Caco-2 (cell line): Measurements from ENCODE around the gene TRAF3. TPM values are rescaled to one million over a fixed set of nuclear protein-coding genes. Genes with fewer than 3 reads are reported as not detected.

Experiments
- BruUV-seq: library from RNA; stranded (reverse); fragments of 400-500 nt; replicated peaks from 2 replicates; lab custom pipeline; 2021; lab: Mats Ljungman, UMichigan
- CTCF ChIA-PET: fragments of 300-600 bp; sonication (Branson Sonifier 250); formaldehyde crosslinking; loops from one replicate; lab custom pipeline; 2022; ENCODE audit warnings: antibody characterized with exemption; lab: Charles Lee
- POLR2A ChIA-PET: fragments of 300-600 bp; sonication (Branson Sonifier 250); formaldehyde crosslinking; loops from one replicate; lab custom pipeline; 2022; ENCODE audit warnings: antibody characterized with exemption; lab: Charles Lee
- DNase-seq, 2 experiments: peaks; one replicate each; pipeline versions ENCODE4 v3.0.0 to v3.0.0-alpha.2; 2020 to 2022
- H3K27me3 ChIP-seq: replicated peaks from 2 replicates; pipeline ENCODE4 v1.6.0; 2011; ENCODE audit warnings: low read length; ENCODE audit not compliant: control insufficient read depth, insufficient read depth
- H3K36me3 ChIP-seq: 2 replicates; pipeline ENCODE4 v1.5.1; 2011; ENCODE audit warnings: low read length; ENCODE audit not compliant: control insufficient read depth, insufficient read depth
- H3K4me1 ChIP-seq: fragments of 250-450 bp; sonication (Bioruptor Pico); 2 replicates; pipeline ENCODE4 v1.5.1; 2020; ENCODE audit warnings: mild to moderate bottlenecking
- H3K4me3 ChIP-seq: 2 replicates; pipeline ENCODE4 v1.5.1; 2011; ENCODE audit warnings: low read depth, mild to moderate bottlenecking, control low read depth, low read length
- H3K9me3 ChIP-seq: fragments of 250-450 bp; sonication (Bioruptor Pico); 2 replicates; pipeline ENCODE4 v1.5.1; 2020; ENCODE audit warnings: mild to moderate bottlenecking, moderate library complexity
- H3K27ac Mint-ChIP-seq: one replicate; pipeline ENCODE4 v1.8.0; 2022; ENCODE audit warnings: mixed read lengths; ENCODE audit not compliant: unreplicated experiment
- H3K27me3 Mint-ChIP-seq: one replicate; pipeline ENCODE4 v1.8.0; 2022; ENCODE audit warnings: mixed read lengths; ENCODE audit not compliant: insufficient read depth, unreplicated experiment
- H3K36me3 Mint-ChIP-seq: one replicate; pipeline ENCODE4 v1.8.0; 2022; ENCODE audit warnings: mild to moderate bottlenecking, mixed read lengths; ENCODE audit not compliant: insufficient read depth, unreplicated experiment
- H3K4me1 Mint-ChIP-seq: one replicate; pipeline ENCODE4 v1.8.0; 2022; ENCODE audit warnings: low read depth, mixed read lengths; ENCODE audit not compliant: unreplicated experiment
- H3K4me3 Mint-ChIP-seq: one replicate; pipeline ENCODE4 v1.8.0; 2022; ENCODE audit warnings: mild to moderate bottlenecking, moderate library complexity, mixed read lengths; ENCODE audit not compliant: unreplicated experiment
- H3K9me3 Mint-ChIP-seq: one replicate; pipeline ENCODE4 v1.8.0; 2022; ENCODE audit warnings: mixed read lengths; ENCODE audit not compliant: unreplicated experiment
- intact Hi-C: fragments of 100-400 bp; cut with micrococcal nuclease; formaldehyde crosslinking; loops from one replicate; pipeline ENCODE4 v1.10.0; 2022; ENCODE audit not compliant: unreplicated experiment
- total RNA-seq: library from RNA; stranded (reverse); gene quantifications from 2 replicates; pipeline ENCODE4 v1.2.3, GENCODE V29; 2022
- TF ChIP-seq, protein P1 (sequence below), 2 experiments: fragments of 200-600 bp in 1 of 2; IDR thresholded peaks; 1 replicate in 1 of 2; 2 replicates in 1 of 2; pipeline versions ENCODE4 v1.5.1 to v1.8.0; 2011 to 2022; ENCODE audit warnings: antibody characterized with exemption in 1 of 2, control low read depth in 1 of 2, inconsistent platforms in 1 of 2, low read depth in 1 of 2, low read length in 1 of 2, mild to moderate bottlenecking in 1 of 2, moderate library complexity in 1 of 2; ENCODE audit not compliant: insufficient read depth in 1 of 2, severe bottlenecking in 1 of 2, unreplicated experiment in 1 of 2

Gene TRAF3
- total RNA-seq, 1 experiment from 2014 or later: 16.6 TPM

DNA sequence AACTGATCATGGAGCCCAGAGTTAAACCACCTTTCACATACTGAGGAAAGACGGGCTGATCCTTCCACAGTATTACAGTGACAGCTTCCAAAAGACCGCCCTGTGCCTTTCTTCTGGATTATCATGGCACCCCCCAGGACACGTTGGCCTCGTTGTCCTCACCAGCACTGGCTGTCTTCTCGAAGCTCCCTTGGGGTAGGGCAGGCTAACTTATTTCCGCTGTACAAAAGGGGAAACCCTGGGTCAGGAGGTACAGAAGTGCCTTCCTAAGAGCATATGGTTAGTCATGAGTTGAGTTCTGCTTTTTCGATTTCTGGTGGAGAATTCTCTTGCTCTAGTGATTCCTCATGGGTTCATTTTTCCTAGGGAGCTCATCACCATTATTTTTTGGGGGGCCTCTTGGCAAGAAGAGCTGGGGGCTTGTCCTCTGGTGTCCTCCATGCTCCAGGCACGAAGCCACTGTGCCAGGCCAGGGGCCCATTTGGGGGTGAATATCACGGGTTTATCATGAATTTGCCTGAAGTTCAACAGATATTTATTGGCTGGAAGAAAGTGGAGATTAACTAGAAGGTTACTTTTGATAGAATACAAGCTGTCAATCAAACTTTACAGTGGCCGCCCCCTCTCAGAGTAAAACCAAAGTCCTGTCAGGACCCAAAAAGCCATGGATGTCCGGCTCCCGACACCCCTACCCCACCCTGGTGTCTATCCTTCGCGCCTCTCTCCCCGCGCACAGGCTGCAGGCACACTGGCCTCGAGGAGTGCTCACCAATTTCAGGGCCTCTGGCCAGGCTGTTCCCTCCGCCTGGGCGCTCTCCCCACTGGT is 8.8 kb upstream of the TRAF3 start:
- Histone ChIP-seq H3K27me3 (no peaks in the 10 kb centered on the region), H3K36me3 (no peaks in the 10 kb centered on the region), H3K9me3 (no peaks in the 10 kb centered on the region), H3K4me1 (no peaks in the 10 kb centered on the region), H3K4me3 (no peak overlapping the region)
- no peak overlapping the region for H3K27ac Mint-ChIP-seq
- no peaks in the 10 kb centered on the region for H3K4me1 Mint-ChIP-seq
- no TSS peak for BruUV-seq
- CTCF ChIA-PET: no interaction called here
- H3K27me3 Mint-ChIP-seq: no peaks in the 10 kb centered on the region
- H3K9me3 Mint-ChIP-seq: no peaks in the 10 kb centered on the region
- DNase-seq: no peak
- H3K4me3 Mint-ChIP-seq: no peak overlapping the region
- POLR2A ChIA-PET: no interaction called here
- H3K36me3 Mint-ChIP-seq: no peaks in the 10 kb centered on the region
- intact Hi-C loops: no loop called here
- TF ChIP-seq, protein P1, sequence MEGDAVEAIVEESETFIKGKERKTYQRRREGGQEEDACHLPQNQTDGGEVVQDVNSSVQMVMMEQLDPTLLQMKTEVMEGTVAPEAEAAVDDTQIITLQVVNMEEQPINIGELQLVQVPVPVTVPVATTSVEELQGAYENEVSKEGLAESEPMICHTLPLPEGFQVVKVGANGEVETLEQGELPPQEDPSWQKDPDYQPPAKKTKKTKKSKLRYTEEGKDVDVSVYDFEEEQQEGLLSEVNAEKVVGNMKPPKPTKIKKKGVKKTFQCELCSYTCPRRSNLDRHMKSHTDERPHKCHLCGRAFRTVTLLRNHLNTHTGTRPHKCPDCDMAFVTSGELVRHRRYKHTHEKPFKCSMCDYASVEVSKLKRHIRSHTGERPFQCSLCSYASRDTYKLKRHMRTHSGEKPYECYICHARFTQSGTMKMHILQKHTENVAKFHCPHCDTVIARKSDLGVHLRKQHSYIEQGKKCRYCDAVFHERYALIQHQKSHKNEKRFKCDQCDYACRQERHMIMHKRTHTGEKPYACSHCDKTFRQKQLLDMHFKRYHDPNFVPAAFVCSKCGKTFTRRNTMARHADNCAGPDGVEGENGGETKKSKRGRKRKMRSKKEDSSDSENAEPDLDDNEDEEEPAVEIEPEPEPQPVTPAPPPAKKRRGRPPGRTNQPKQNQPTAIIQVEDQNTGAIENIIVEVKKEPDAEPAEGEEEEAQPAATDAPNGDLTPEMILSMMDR (IDR thresholded peaks at IDR 0.05; ENCODE audit: insufficient read depth in 1 of 2, low read depth in 1 of 2, low read length in 1 of 2, severe bottlenecking in 1 of 2, unreplicated experiment in 1 of 2): no peak

DNA sequence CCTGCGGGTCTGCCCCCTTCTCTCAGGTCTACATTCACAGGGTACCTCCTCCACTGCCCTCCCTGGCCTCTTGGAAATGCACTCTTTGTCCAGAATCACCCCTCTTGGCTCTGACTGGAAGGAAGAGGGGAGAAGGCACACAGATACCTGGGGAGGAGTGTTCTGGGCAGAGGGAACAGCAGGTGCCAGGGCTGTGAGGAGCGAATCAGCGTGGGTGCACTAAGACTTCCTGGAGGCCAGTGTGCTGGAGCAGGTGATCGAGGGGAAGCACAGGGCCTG is 8.3 kb upstream of the TRAF3 start:
- Histone ChIP-seq H3K27me3 (no peaks in the 10 kb centered on the region), H3K36me3 (no peaks in the 10 kb centered on the region), H3K4me1 (no peaks in the 10 kb centered on the region), H3K9me3 (no peaks in the 10 kb centered on the region), H3K4me3 (no peak overlapping the region)
- no TSS peak for BruUV-seq
- H3K27me3 Mint-ChIP-seq: no peaks in the 10 kb centered on the region
- DNase-seq: no peak
- H3K9me3 Mint-ChIP-seq: no peaks in the 10 kb centered on the region
- no peaks in the 10 kb centered on the region for H3K4me1 Mint-ChIP-seq
- no peaks in the 10 kb centered on the region for H3K36me3 Mint-ChIP-seq
- no peak overlapping the region for H3K27ac Mint-ChIP-seq
- ChIA-PET CTCF (no interaction called here), POLR2A (no interaction called here)
- TF ChIP-seq, protein P1 (IDR thresholded peaks at IDR 0.05; ENCODE audit: insufficient read depth in 1 of 2, low read depth in 1 of 2, low read length in 1 of 2, severe bottlenecking in 1 of 2, unreplicated experiment in 1 of 2): no peak
- intact Hi-C loops: no loop called here
- H3K4me3 Mint-ChIP-seq: no peak overlapping the region

DNA sequence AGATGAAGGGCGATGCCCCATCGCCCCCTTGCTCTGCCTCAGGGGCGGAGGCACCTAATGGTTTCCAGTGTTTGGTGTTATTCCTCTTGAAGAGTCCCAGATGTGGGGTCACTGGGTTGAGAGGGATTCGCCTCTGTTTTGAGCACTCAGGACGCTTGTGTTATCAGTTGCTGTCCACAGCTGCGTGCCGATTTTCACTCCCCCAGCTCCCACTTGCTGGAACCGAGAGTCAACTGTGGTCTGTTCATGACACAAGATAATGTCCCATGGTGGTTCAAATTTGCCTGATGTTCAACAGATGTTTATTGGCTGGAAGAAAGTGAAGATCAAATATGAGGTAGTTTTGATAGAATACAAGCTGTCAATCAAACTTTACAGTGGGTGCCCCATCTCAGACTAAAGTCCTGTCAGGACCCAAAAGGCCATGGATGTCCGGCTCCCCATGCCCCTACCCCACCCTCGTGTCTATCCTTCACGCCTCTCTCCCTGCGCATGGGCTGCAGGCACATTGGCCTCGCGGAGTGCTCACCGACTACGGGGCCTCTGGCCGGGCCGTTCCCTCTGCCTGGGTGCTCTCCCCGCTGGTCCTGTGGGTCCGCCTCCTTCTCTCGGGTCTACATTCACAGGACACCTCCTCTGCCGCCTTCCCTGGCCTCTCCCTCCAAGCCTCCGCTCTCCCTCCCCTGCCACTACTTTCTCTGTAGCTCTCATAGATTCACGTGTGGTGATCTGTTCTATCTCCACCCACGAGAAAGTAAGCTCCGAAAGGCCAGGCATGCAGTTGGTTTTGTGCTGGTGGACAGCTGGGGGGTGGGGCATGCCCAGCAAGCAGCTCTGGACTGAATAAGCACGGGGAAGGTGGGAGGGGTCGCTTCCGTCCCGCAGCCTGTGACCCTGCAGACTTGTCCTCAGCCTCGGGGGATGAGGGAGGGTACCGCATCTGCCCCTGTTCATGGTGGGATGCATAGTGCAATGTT is 6.8 kb upstream of the TRAF3 start:
- H3K27me3 Mint-ChIP-seq: no peaks in the 10 kb centered on the region
- H3K4me3 Mint-ChIP-seq: no peak overlapping the region
- H3K9me3 Mint-ChIP-seq: no peaks in the 10 kb centered on the region
- H3K27ac Mint-ChIP-seq: no peak overlapping the region
- no peaks in the 10 kb centered on the region for H3K4me1 Mint-ChIP-seq
- H3K9me3 ChIP-seq: no peaks in the 10 kb centered on the region
- intact Hi-C loops: loop anchor here (10.0 kb wide), 1 partner anchor 104 kb away; no protein-coding TSS in a partner anchor
- TF ChIP-seq, protein P1 (IDR thresholded peaks at IDR 0.05; ENCODE audit: insufficient read depth in 1 of 2, low read depth in 1 of 2, low read length in 1 of 2, severe bottlenecking in 1 of 2, unreplicated experiment in 1 of 2): no peak
- BruUV-seq: no TSS peak
- DNase-seq: no peak
- H3K4me1 ChIP-seq: no peaks in the 10 kb centered on the region
- POLR2A ChIA-PET: no interaction called here
- H3K27me3 ChIP-seq: no peaks in the 10 kb centered on the region
- H3K36me3 ChIP-seq: no peaks in the 10 kb centered on the region
- H3K4me3 ChIP-seq: no peak overlapping the region
- CTCF ChIA-PET: no interaction called here
- H3K36me3 Mint-ChIP-seq: no peaks in the 10 kb centered on the region
